Epithelial cell of prostate (primary cell): Measurements from ENCODE around the gene EML6.
A peak's percentile ranks its signal among the peaks of the same experiment; 100 is the strongest.
"Not testable (repeated sequence)": the region's sequence is repeated elsewhere in the genome, so short reads cannot be mapped to it uniquely, and the experiment has no call there.

Experiments
- DNase-seq: peaks from one replicate; pipeline ENCODE4 v3.0.0-alpha.2; 2011; ENCODE audit warnings: low read depth, low spot score
- H3K27ac ChIP-seq: fragments of 450-650 bp; 2 replicates; pipeline ENCODE4 v1.5.1; 2017; ENCODE audit warnings: mild to moderate bottlenecking

EML6 gene

DNA sequence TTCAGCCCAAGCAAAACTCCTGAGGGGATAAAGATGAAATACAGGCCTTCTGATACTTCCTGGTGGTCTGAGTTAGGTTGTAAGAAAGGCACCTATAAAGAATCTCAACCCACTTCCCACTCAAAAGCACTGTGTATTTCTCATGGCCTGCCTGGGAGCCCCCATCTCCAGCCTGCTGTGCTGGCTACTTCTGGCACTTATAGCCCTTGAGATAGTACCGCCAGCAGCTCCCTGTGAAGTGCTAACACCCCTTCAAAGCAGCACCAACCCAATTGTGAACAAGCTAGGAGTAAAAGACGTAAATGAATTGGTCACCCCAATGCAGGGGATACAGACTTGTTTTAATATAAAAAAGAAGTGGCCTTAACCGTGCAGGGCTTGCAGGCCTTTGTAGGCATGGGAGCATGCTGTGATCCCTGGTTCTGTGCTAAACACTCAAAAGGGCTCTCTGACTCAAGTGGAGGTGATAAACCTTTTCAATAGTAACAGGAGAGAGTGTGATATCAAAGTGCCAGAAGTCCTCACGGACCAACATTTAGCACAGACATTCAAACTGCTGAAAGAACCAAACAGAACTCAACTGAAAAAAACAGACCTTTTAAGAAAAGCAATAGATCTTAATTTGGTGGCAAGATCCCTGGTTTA, 246.0 kb downstream of the EML6 start:
- H3K27ac ChIP-seq, result no peak overlapping the region
- no peak for DNase-seq

DNA sequence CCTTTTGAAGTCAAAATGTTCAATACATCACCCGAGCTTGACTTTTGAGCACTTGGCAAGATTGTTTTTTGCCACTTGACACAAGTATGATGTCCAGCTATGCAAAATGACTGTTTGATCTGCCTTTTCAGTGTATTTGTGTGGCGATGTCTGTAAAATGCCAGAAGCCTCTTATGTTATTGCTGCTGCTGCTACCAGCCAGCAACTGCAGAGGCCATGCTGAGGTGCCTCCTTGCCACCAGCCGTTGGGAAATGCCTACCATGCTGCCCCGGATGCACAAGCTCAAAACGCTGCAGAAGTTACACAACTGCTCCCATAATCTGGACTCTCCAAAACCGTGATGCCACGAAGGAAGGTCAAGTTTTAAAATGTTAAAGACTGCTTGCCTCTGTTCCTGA, 246.5 kb downstream of the EML6 start:
- no peak for DNase-seq
- no peak overlapping the region for H3K27ac ChIP-seq

DNA sequence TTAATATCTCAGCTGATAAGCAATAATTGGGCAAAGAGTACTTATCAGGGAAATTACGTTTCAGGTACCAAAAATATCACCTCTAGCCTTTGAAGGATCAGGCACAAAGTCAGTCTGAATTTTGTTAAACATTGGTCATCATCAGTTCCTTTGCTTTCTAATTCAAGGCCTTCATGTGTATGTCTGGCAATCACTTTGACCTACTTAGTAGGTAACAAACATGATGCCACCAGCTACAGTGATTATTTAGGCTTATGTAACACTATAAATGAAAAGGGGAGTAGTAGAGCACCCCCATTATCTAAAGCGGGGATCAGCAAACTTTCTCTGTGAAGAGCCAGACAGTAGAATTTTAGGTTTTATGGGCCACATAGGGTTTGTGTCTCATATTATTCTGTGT, 251.7 kb downstream of the EML6 start:
- no peak for DNase-seq
- no peak overlapping the region for H3K27ac ChIP-seq

DNA sequence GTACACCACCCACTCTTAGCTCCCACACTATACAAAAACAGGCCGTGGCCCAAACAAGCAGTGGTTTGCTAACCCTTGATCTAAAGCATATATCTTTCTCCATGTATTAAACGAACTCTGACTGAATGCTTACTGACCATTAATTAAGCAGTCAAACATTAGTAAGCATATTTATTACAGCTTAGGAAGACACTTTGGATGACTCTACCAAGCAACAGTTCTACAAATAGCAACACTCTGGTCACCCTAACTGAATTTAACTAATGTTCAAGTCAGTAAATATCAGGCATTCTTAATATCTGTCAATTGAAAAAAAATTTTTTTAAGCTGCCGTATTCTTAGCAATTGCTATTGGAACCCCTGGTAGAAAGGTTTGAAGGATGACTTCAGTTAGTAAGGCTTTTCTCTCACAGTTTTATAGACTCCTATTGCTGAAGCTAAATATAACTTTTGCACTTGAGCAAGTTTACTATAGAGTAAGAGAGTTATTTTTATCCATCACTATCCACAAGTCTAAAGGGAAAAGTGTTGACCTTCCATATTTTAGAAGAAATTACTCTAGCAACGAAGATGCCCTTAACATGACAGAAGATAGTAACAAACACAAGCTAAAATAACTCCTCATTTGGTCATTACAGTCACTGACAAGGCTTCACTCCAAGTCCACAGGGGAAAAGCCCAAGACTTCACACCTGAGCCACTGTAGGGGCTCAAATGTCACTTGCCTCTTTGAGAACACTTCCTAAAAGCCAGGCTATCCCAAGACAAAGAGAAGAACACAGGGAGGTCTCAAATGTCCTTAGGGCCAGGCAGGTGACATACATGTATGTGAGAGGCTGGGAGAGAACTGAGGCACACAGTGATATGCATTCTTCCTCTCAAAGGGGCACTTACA, 252.4 kb downstream of the EML6 start:
- H3K27ac ChIP-seq, result no peak overlapping the region
- no peak for DNase-seq

DNA sequence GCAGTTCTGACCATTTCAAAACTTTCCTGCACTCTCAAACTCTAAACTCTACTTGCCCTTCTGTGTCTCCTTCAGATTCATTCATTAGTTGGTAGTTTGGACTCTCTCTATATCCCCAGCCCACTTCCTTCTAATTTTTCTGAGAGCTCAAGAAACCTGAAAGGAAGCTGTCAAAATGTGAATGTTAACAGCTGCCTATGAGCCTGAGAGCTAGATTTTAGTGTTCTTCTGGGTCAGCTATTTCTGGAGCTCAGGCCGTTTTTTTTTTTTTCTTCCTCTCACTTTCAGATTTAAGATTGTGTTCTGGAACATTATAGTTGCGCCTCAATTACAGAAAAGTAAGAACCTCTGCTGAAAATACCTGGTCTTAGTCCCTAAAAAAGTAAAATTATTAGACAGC, 253.7 kb downstream of the EML6 start:
- H3K27ac ChIP-seq, result no peak overlapping the region

DNA sequence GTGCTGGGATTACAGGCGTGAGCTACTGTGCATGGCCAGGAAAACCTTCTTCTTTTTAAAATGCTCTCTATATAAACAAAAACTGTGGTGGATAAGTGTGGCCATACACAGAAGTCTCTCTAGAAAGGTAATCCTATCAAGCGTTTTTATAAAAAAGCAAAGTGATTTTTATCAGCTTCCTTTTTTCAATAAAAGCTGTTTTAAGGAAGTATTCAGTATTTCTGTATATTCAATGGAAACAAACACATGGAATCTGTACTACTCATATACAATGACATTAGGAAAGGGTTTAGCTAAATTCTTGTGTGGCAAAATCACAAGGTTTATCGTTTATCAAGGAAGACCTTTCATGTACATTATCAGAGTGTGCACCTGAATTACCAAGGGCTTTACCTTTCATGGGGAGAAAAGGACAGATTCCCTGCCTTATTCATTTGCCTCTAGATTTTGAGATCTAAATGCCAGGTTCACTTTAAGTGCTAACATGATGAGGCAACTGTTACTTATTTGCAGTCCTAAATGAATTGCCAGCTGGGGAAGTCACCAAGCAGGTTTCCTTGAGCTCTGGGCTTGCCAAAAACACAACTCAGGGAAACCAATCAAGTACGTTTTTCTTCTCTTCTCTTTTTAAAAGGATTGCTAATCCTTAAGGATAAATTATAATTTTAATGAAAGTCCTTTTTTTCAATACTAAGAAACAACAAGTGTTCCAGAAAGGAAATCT, 256.0 kb downstream of the EML6 start:
- DNase-seq, result no peak

More for the DNA sequence above, 253.7 kb downstream of the EML6 start:
- no peak for DNase-seq

DNA sequence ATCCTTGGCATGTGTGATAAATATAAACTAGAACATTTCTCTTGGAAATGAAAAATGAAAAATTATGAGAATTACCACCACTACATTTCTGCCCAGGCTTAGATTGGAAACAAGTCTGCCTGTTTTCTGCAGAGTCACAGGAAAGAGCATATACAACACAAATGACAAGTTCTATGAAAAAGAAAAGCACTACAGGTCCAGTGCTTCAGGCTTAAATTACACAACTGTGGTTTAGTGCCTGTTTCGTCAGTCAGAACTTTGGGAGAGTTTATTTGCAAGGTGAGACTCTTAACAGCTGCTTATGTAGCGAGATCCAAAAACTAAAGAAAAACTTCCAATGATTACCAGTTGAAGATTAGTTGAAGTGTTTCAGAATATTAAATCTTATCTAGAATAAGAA, 257.9 kb downstream of the EML6 start:
- peak overlapping the region; percentile 55 for H3K27ac ChIP-seq
- DNase-seq, result no peak

More for the DNA sequence above, 256.0 kb downstream of the EML6 start:
- peak overlapping the region; percentile 55 for H3K27ac ChIP-seq

DNA sequence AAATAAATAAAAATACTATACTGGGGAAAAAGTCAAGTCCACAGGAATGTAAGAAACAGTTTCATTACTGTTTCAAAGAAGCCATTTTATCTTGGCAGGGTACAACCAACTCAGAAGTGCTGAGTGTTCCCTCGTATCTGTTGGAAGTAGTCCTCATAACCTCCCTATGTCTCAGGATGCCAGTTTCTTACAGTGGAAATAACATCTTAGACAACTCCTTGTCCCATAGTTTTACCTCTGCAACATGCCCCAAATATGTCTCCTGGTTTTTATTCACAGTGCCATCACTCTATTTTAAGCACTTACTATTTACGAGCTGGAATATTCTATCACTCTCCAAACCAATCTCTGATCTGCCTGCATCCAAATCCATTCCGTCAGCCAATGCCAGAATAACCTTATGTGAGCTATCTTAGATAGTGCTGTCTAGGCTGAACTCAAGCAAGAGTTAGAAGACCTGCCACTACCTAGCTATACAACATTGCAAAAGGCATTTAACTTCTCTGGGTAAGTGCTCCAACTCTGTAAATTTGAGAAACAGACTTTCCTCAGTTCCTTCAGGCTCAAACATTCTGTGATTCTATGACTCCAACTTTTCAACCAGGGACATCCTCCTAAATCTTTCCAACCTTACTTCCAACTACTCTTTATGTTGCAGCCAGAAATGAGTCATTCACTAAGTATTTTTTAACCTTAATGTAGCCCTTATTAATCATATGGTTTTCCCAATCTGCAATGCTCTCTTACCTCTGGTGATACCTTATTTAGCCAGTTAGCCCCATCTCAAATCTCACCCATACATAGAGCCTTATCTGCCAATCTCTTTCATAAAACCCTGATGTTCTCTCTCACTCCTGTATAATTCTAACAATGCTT, 260.1 kb downstream of the EML6 start:
- peak; percentile 29 for DNase-seq
- peak overlapping the region; percentile 55 for H3K27ac ChIP-seq

DNA sequence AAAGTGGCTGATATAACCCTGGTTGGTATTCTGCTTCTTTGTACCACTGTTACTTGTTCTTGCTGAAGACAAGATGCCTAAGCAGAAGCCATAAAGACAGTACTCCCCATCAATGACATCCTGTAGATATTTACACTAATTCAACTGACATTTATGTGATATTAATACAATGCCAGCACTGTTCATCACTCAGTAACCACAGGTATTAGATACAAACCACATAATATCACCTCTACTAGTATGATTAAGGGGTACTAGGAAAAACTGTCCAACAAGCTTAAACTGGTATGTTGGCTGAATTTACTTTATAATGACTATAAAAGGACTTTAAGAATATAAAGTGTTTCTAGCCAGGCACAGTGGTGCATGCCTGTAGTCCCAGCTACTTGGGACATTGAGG, 261.0 kb downstream of the EML6 start:
- DNase-seq, result no peak
- H3K27ac ChIP-seq, result peak overlapping the region; percentile 55

DNA sequence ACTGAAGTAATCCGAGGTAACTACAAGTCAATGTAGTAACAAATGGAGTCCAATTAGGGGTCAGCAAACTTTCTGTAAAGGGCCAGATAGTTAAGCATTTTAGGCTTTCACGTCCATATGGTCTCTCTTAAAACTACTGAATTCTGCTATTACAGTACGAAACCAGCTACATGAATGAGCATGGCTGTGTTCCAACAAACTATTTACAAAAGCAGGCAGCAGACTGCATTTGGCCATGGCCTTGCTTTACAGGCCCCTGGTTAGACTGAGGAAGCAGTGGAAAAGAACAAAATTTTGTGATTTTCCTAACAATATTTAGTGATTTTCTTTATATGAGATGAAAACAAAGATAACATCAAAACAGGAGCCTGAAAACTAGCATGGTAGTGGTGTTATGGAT, 262.8 kb downstream of the EML6 start:
- peak overlapping the region; percentile 55 for H3K27ac ChIP-seq
- no peak for DNase-seq

DNA sequence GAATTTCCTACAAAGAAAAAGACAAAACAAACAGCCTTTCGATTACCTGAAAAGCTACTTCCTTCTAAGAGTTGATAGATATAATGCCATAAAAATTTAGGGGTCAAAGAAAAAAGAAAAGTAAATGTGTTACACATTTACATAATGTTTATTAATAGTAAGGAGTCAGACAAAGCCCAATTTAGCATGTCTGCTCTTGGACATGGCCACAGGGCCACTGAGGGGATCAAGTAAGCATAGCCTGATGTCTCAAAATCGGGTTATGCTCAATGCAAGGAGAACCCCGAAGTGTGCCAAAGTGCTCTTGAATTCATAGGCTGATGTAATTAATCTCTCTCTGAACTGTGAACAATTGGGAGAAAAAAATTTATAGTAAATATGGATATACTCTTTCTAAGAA, 265.1 kb downstream of the EML6 start:
- no peak for DNase-seq
- H3K27ac ChIP-seq, result no peak overlapping the region

DNA sequence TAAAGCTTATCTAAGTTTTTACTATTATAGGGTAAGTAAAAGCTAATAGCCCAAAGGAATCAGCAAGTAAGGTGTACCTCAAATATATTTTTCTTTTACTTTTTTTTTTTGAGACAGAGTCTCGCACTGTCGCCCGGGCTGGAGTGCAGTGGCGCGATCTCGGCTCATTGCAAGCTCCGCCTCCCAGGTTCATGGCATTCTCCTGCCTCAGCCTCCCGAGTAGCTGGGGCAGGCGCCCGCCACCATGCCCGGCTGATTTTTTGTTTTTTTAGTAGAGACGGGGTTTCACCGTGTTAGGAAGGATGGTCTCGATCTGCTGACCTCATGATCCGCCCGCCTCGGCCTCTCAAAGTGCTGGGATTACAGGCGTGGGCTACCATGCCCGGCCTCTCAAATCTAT, 267.2 kb downstream of the EML6 start:
- DNase-seq, H3K27ac ChIP-seq: not testable (repeated sequence)

DNA sequence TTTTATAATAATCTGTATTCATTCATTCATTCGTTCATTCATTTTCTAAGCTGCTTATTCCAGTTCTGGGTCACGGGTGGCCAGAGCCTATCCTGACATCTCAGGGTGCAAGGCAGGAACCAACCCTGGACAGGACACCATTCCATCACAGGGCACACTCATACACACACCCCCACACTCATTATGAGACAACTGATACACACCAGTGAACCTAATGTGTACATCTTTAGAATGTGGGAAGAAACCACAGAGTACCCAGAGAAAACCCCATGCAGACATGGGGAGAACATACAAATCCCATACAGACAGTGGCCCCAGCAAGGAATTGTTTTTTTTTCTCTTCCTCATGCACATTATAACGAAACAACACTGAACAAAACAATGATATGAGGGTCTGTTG, 272.1 kb downstream of the EML6 start:
- no peak overlapping the region for H3K27ac ChIP-seq
- DNase-seq, result no peak

DNA sequence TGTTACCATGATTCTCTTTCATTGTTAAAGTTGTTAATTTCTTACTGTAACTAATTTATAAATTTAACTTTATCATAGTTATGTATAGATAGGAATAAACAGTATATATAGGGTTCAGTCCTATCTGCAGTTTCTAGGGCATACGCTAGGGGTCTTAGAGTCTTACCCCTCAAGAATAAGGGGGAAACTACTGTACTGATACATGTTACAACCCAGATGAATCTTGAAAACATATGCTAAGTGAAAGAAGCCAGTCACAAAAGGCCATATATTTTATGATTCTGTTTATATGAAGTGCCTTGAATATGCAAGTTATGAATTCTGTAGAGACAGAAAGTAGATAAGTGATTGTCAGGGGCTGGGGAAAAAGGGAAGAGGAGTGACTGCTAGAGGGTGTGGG, 274.4 kb downstream of the EML6 start:
- no peak overlapping the region for H3K27ac ChIP-seq
- DNase-seq, result no peak

DNA sequence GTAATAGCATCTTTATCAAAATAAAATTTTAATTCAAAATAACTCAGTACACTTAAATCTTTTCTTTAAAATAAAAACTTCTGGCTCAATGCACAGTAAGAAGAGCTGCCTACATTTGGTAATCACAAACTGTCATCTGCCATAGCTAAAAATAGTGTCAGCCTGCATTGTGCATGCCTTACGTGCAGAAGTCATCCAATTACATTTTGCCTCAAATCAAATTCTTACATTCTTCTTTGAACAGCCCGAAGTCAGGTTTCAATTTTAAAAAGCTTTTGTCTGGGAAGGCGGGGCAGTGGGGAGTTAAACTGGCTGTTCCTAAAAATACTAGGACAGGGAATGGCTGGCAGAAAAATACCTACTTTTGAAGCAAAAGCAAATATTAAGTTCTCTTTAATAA, 275.7 kb downstream of the EML6 start:
- no peak for DNase-seq
- H3K27ac ChIP-seq, result no peak overlapping the region

DNA sequence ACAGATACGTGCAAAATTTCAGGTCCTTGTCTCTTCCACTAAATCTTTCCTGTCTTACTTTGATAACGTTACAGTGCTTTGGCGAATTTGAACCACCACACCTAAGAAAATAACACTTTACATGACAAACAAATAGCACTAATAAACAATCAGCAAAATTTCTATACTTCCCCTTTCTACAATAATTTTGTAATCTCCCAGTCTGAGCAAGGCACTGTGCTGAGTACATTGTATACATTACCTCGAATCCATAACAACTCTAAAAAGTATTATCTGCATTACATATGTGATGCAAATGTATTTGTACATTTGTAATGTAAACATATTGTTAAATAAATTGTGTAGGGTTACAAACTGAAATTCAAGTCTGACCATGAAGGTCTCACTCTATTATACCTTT, 276.9 kb downstream of the EML6 start:
- H3K27ac ChIP-seq, result no peak overlapping the region

DNA sequence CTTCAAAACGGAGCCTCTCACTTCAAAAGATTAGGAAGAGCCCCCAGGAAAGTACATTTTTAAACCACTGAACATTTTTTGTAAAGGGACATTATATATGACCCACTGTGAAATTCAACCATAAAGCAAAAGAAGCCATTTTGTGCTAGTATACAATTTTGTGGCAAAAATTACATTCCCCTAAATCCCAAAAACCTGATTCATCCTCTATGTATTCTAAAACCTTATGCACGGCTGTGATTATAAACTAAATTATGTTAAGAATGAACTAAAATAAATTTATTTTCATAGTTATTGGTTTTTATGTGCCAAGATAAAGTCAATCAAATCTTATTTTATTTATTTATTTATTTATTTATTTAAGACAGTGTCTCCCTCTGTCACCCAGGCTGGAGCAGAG, 278.3 kb downstream of the EML6 start:
- no peak overlapping the region for H3K27ac ChIP-seq
- DNase-seq, result no peak

More for the DNA sequence above, 276.9 kb downstream of the EML6 start:
- DNase-seq, result no peak

DNA sequence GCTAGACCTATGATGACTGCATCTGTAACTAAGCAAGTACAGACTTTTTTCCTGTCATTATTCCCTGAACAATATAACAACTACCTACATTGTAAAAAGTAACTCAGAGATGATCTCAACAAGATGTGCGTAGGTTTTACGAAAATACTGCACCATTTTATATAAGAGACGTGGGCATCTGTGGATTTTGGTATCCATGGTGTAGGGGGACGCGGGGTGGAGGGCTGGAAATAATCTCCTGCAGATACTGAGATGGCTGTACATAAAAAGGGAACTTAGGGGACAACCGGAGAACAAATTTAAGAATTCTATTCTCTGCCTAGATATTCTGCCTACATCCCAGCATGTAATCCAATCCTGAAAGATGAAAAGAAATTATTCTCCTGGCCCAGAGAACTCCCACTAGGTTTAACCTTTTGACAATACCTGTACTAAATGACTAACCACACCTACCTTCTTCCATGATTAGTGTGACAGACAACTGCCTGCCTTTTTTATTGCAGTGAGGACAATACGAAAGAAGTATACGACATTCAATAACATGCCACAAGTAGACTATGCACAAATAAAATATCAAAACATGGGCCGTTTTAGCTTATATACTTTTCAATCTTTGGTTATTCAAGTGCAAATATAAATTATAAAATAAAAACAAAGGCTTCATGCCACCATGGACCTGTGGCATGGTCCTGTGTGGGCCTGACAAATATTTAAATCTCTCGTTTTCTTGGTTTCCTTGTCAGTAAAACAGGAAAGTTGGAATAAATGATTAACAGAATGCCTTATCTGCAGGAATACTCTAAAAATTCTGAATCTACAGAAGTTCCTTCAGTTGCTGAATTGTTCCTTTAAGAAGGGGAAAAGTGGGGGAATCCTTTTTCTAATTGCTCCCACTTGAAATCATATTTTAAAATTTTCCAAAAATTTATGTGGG, 280.5 kb downstream of the EML6 start:
- DNase-seq, result no peak
- no peak overlapping the region for H3K27ac ChIP-seq

DNA sequence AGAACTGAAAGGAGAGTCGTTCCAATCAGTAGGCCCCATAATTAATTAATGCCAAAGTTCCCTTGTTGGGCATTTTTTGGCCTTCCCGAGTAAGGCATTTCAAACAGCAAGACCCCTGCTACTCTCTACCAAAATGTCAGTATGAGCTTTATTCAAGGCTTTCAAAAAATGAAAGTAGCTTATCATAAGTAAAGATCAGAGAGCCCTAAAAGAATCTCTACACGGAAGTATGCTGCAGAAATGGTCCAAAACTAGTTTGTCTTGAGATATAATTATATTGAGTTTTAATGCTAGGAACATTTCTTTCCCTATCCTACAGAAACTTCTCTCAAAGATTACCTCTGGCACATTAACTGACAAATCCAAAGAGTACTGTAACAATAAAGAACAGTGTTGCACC, 282.8 kb downstream of the EML6 start:
- H3K27ac ChIP-seq, result no peak overlapping the region
- DNase-seq, result no peak
